GM12878 (cell line): ENCODE measurements around the gene MAMDC4. TPM values are rescaled to one million over a fixed set of nuclear protein-coding genes. Genes with fewer than 3 reads are reported as not detected.

Experiments
- CHD4 ChIP-seq: fragments of 200-600 bp; sonication (generic); IDR thresholded peaks from 2 replicates; pipeline ENCODE4 v1.6.1; 2016; ENCODE audit warnings: mild to moderate bottlenecking
- SUPT20H ChIP-seq: IDR thresholded peaks from 2 replicates; pipeline ENCODE4 v1.6.1; 2011; ENCODE audit warnings: low read depth, mild to moderate bottlenecking, low read length, moderate library complexity, borderline replicate concordance; ENCODE audit not compliant: control insufficient read depth
- ZNF274 ChIP-seq: IDR thresholded peaks from one replicate; pipeline ENCODE4 v1.8.0; 2011; ENCODE audit not compliant: insufficient read length, insufficient read depth
- polyA plus RNA-seq, 11 experiments: library from polyadenylated mRNA; depleted of rRNA in 4 of 11; unstranded in 6 of 11; stranded (reverse) in 5 of 11; fragments of >200 nt; fragmentation: Nextera tagmentation in 4 of 11; fragmentation: Illumina TruSeq in 1 of 11; extraction: Ambion mirVana in 4 of 11; extraction: Trizol in 1 of 11; gene quantifications; 1 replicate in 1 of 11; 2 replicates in 10 of 11; pipeline versions ENCODE4 v1.2.1 to v1.2.3, GENCODE V29; 2011 to 2016; ENCODE audit warnings: inconsistent platforms in 2 of 11, missing spikeins in 2 of 11, low read depth in 1 of 11
- total RNA-seq, 4 experiments: library from RNA; depleted of rRNA in 3 of 4; stranded (reverse); fragments of >200 nt in 3 of 4; fragmentation: Illumina TruSeq in 1 of 4; extraction: Trizol in 1 of 4; gene quantifications; 2 replicates each; pipeline versions ENCODE4 v1.2.1 to v1.2.3, GENCODE V29; 2013 to 2021
- TF ChIP-seq, protein P1 (sequence below): fragments of 450-650 bp; IDR thresholded peaks from 2 replicates; pipeline ENCODE4 v1.6.1; 2017; ENCODE audit warnings: antibody characterized with exemption, mild to moderate bottlenecking, moderate library complexity
- TF ChIP-seq, protein P2 (sequence below): IDR thresholded peaks from 2 replicates; pipeline ENCODE4 v1.6.1; 2012; ENCODE audit warnings: improper control_type of control experiment, low read depth, low read length; ENCODE audit not compliant: insufficient replicate concordance
- TF ChIP-seq, protein P3 (sequence below): IDR thresholded peaks from 2 replicates; pipeline ENCODE4 v1.6.1; 2011; ENCODE audit warnings: low read depth, mild to moderate bottlenecking, low read length, moderate library complexity, borderline replicate concordance; ENCODE audit errors: extremely low read depth

The MAMDC4 gene
- total and polyA plus RNA-seq, 10 of the 15 experiments (the other 5 are each of a cell fraction or from before 2014, with no cell fraction given): 0.22 to 5.7 (median 2.4) TPM; not detected in 1

DNA sequence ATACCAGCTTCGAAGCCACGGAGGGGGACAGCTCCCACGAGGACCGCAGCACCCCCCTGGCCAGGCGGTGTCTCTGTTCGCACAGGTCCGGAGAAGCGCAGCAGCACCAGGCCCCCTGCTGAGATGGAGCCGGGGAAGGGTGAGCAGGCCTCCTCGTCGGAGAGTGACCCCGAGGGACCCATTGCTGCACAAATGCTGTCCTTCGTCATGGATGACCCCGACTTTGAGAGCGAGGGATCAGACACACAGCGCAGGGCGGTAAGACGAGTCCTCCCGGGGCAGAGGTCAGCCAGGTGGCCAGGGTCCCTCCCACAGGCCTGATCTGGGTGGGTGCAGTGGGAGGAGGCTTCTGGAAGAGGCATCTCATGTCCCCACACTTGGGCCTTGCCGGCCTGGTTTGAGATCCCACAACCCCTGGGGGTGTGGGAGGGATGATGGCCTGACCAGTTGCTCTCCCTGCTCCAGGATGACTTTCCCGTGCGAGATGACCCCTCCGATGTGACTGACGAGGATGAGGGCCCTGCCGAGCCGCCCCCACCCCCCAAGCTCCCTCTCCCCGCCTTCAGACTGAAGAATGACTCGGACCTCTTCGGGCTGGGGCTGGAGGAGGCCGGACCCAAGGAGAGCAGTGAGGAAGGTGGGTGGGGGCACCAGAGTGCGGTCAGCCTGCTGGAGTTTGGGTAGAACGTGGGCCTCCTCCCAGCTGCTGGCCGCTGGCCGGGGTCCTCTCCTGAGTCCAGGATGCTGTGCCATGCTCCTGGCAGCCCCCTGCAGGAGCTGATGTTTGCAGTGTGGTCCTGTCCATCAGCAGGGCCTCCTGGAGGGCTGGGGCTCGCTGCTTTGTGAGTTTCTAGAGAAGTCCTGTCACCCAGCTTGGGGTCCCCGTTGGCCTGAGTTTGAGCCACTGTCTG, 12.7 kb upstream of the MAMDC4 start (continued):
- TF ChIP-seq, protein P1, sequence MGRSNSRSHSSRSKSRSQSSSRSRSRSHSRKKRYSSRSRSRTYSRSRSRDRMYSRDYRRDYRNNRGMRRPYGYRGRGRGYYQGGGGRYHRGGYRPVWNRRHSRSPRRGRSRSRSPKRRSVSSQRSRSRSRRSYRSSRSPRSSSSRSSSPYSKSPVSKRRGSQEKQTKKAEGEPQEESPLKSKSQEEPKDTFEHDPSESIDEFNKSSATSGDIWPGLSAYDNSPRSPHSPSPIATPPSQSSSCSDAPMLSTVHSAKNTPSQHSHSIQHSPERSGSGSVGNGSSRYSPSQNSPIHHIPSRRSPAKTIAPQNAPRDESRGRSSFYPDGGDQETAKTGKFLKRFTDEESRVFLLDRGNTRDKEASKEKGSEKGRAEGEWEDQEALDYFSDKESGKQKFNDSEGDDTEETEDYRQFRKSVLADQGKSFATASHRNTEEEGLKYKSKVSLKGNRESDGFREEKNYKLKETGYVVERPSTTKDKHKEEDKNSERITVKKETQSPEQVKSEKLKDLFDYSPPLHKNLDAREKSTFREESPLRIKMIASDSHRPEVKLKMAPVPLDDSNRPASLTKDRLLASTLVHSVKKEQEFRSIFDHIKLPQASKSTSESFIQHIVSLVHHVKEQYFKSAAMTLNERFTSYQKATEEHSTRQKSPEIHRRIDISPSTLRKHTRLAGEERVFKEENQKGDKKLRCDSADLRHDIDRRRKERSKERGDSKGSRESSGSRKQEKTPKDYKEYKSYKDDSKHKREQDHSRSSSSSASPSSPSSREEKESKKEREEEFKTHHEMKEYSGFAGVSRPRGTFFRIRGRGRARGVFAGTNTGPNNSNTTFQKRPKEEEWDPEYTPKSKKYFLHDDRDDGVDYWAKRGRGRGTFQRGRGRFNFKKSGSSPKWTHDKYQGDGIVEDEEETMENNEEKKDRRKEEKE: no peak
- TF ChIP-seq, protein P2, sequence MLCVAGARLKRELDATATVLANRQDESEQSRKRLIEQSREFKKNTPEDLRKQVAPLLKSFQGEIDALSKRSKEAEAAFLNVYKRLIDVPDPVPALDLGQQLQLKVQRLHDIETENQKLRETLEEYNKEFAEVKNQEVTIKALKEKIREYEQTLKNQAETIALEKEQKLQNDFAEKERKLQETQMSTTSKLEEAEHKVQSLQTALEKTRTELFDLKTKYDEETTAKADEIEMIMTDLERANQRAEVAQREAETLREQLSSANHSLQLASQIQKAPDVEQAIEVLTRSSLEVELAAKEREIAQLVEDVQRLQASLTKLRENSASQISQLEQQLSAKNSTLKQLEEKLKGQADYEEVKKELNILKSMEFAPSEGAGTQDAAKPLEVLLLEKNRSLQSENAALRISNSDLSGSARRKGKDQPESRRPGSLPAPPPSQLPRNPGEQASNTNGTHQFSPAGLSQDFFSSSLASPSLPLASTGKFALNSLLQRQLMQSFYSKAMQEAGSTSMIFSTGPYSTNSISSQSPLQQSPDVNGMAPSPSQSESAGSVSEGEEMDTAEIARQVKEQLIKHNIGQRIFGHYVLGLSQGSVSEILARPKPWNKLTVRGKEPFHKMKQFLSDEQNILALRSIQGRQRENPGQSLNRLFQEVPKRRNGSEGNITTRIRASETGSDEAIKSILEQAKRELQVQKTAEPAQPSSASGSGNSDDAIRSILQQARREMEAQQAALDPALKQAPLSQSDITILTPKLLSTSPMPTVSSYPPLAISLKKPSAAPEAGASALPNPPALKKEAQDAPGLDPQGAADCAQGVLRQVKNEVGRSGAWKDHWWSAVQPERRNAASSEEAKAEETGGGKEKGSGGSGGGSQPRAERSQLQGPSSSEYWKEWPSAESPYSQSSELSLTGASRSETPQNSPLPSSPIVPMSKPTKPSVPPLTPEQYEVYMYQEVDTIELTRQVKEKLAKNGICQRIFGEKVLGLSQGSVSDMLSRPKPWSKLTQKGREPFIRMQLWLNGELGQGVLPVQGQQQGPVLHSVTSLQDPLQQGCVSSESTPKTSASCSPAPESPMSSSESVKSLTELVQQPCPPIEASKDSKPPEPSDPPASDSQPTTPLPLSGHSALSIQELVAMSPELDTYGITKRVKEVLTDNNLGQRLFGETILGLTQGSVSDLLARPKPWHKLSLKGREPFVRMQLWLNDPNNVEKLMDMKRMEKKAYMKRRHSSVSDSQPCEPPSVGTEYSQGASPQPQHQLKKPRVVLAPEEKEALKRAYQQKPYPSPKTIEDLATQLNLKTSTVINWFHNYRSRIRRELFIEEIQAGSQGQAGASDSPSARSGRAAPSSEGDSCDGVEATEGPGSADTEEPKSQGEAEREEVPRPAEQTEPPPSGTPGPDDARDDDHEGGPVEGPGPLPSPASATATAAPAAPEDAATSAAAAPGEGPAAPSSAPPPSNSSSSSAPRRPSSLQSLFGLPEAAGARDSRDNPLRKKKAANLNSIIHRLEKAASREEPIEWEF: no peak
- TF ChIP-seq, protein P3, sequence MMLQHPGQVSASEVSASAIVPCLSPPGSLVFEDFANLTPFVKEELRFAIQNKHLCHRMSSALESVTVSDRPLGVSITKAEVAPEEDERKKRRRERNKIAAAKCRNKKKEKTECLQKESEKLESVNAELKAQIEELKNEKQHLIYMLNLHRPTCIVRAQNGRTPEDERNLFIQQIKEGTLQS: no peak
- TF ChIP-seq SUPT20H (no peak), CHD4 (no peak), ZNF274 (no peak)
